Activated CD8-positive, alpha-beta memory T cell treated with anti-CD3 and anti-CD28 coated beads for 4 hours (primary cell): ENCODE data around the gene NPAS2.

ENCODE experiments used
- DNase-seq, 2 donors: peaks; one replicate each; pipeline ENCODE4 v3.0.0-alpha.2; 2020; ENCODE audit warnings: low read depth in 2 of 2

NPAS2 gene

GRCh38 chr2:101012054-101012705 is 192.2 kb downstream of the NPAS2 start:
- DNase-seq, result no peak

GRCh38 chr2:101012706-101013181 is 192.8 kb downstream of the NPAS2 start:
- no peak for DNase-seq

- DNase-seq, result no peak
These were observed 194.4 kb downstream of the NPAS2 start for GRCh38 chr2:101014264-101014857.

- no peak for DNase-seq
These were observed 197.4 kb downstream of the NPAS2 start for GRCh38 chr2:101017371-101017770.

GRCh38 chr2:101018934-101019333 is 199.0 kb downstream of the NPAS2 start:
- DNase-seq, result no peak

GRCh38 chr2:101022221-101022620 is 202.3 kb downstream of the NPAS2 start:
- DNase-seq, result no peak

GRCh38 chr2:101023327-101024107 is 203.6 kb downstream of the NPAS2 start:
- no peak for DNase-seq

- no peak for DNase-seq
These were observed 205.6 kb downstream of the NPAS2 start for GRCh38 chr2:101025561-101025960.

- no peak for DNase-seq
These were observed 206.3 kb downstream of the NPAS2 start for GRCh38 chr2:101026253-101026701.

GRCh38 chr2:101026923-101027469 is 207.1 kb downstream of the NPAS2 start:
- no peak for DNase-seq

- no peak for DNase-seq
These were observed 207.9 kb downstream of the NPAS2 start for GRCh38 chr2:101027852-101028251.

- DNase-seq, result no peak
These were observed 211.1 kb downstream of the NPAS2 start for GRCh38 chr2:101030866-101031554.

GRCh38 chr2:101032084-101032776 is 212.3 kb downstream of the NPAS2 start:
- no peak for DNase-seq

- no peak for DNase-seq
These were observed 216.6 kb downstream of the NPAS2 start for GRCh38 chr2:101036562-101036961.

- no peak for DNase-seq
These were observed 217.3 kb downstream of the NPAS2 start for GRCh38 chr2:101037161-101037755.

- no peak for DNase-seq
These were observed 218.7 kb downstream of the NPAS2 start for GRCh38 chr2:101038455-101039255.

- no peak for DNase-seq
These were observed 220.1 kb downstream of the NPAS2 start for GRCh38 chr2:101040072-101040471.

GRCh38 chr2:101040761-101041160 is 220.8 kb downstream of the NPAS2 start:
- DNase-seq, result no peak

GRCh38 chr2:101041413-101041812 is 221.5 kb downstream of the NPAS2 start:
- DNase-seq, result no peak

GRCh38 chr2:101045330-101045729 is 225.4 kb downstream of the NPAS2 start:
- no peak for DNase-seq
